Measurements from ENCODE around the gene STX3. TPM values are rescaled to one million over a fixed set of nuclear protein-coding genes. Genes with fewer than 3 reads are reported as not detected.

Gene STX3
- total and polyA plus RNA-seq, 8 donors = 14.5 to 267 (median 61.1) TPM

DNA sequence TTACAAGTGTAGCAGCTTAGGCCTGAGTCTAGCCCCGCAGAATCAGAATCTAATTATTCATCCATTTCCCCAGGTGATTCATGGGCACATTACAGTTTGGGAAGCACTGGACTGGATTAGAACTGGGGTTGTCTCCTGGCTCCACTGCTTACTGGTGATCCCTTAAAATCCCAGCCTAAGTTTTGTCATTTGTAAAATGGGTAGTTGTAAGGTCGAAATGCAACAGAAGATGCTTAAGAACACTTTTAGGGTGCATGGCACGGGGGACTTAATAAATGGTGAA is 1.3 kb downstream of the STX3 start:
- peak overlapping the region; percentile 19 to 97 (median 95) for H3K27ac ChIP-seq
- peaks cover 17 to 72% (median 55%) of the 10 kb centered on the region in 4 donors for H3K4me1 ChIP-seq
- TF ChIP-seq EP300 (IDR thresholded peaks at IDR 0.05) (no peak), POLR2A (IDR thresholded peaks at IDR 0.05) (no peak)
- no peak for DNase-seq
- no peaks in the 10 kb centered on the region for H3K9me3 ChIP-seq
- H3K36me3 ChIP-seq = peaks cover 0 to 5% (median 2%) of the 10 kb centered on the region in 4 donors
- intact Hi-C loops (cut with DNase I; ENCODE audit: low total_unique reads) = loop anchor here (5.0 kb wide), 1 partner anchor 46 kb away; no protein-coding TSS in a partner anchor
- peak overlapping the region; percentile 73 to 89 (median 83) for H3K4me3 ChIP-seq
- H3K27me3 ChIP-seq = no peaks in the 10 kb centered on the region
- 18 to 34% (median 26%) methylated on average over 3 of the region's 3 CpGs for WGBS, 5 donors

DNA sequence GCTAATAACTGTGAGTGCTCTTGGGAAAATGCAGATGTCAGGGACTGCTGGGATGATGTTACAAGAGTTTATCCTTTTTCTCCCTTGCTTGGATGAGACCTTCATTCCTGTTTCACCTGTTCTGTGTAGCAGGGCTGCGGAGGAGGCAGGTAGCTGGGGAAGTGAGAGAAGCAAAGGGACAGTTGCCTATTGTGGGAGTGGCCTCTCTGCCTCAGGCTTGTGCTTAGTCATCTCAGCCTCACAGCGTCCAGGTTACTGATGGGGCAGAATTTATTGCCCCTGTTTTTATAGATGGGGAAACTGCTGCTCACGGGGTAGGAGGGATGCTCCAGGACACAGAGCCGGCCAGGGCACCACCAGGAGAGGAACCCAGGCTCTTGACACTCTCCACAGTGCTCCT is 1.7 kb downstream of the STX3 start:
- Histone ChIP-seq H3K9me3 (no peaks in the 10 kb centered on the region), H3K4me3 (peak overlapping the region; percentile 73 to 89 (median 83)), H3K27ac (peak overlapping the region; percentile 19 to 97 (median 95)), H3K36me3 (peaks cover 0 to 5% (median 2%) of the 10 kb centered on the region in 4 donors), H3K27me3 (no peaks in the 10 kb centered on the region), H3K4me1 (peaks cover 17 to 74% (median 56%) of the 10 kb centered on the region in 4 donors)
- 16 to 36% (median 30%) methylated on average over 4 of the region's 4 CpGs for WGBS, 5 donors
- intact Hi-C loops (cut with DNase I; ENCODE audit: low total_unique reads) = loop anchor here (5.0 kb wide), 1 partner anchor 45 kb away; no protein-coding TSS in a partner anchor
- peak; percentile 60 to 66 for DNase-seq
- no peak for TF ChIP-seq POLR2A (IDR thresholded peaks at IDR 0.05)
- TF ChIP-seq POLR2AphosphoS5 (IDR thresholded peaks at IDR 0.05) = peak in 2 of 3 donors; percentile 20 to 33
- no peak for TF ChIP-seq EP300 (IDR thresholded peaks at IDR 0.05)
- TF ChIP-seq, protein P1, sequence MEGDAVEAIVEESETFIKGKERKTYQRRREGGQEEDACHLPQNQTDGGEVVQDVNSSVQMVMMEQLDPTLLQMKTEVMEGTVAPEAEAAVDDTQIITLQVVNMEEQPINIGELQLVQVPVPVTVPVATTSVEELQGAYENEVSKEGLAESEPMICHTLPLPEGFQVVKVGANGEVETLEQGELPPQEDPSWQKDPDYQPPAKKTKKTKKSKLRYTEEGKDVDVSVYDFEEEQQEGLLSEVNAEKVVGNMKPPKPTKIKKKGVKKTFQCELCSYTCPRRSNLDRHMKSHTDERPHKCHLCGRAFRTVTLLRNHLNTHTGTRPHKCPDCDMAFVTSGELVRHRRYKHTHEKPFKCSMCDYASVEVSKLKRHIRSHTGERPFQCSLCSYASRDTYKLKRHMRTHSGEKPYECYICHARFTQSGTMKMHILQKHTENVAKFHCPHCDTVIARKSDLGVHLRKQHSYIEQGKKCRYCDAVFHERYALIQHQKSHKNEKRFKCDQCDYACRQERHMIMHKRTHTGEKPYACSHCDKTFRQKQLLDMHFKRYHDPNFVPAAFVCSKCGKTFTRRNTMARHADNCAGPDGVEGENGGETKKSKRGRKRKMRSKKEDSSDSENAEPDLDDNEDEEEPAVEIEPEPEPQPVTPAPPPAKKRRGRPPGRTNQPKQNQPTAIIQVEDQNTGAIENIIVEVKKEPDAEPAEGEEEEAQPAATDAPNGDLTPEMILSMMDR (IDR thresholded peaks at IDR 0.05) = no peak

DNA sequence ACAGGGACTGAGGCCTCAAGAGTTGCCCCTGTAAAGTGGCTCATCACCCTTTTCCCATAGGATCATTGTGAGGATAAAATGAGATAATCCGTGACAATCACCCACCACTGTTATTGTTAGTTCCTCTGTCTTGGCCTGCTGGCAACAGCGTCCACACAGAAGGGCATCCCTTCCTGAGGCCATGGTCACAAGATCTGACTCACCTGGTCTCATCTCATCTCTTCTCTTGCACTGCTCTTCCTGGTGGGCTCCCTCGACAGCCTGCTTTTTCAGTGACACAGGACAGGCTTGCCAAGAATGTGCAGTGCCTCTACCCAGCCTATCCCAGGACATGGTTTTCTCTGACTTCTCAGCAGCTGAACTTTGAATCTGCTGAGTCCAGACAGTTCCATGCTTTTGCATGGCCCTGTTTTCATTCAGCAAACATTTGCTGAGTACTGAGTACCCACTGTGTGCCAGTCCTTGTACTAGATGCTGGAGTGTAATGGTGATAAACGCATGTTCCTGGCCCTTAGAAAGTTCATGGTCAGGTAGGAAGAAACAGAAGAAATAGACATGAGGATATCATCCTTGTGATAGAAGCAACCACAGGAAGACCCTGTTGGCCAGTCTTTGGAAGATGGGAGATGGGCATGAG is 3.3 kb downstream of the STX3 start:
- no peak for DNase-seq
- peaks cover 0 to 14% (median 9%) of the 10 kb centered on the region in 4 donors for H3K36me3 ChIP-seq
- H3K9me3 ChIP-seq = no peaks in the 10 kb centered on the region
- no peaks in the 10 kb centered on the region for H3K27me3 ChIP-seq
- no peak overlapping the region for H3K27ac ChIP-seq
- intact Hi-C loops (cut with DNase I; ENCODE audit: low total_unique reads) = loop anchor here (5.0 kb wide), 1 partner anchor 44 kb away; no protein-coding TSS in a partner anchor
- TF ChIP-seq EP300 (IDR thresholded peaks at IDR 0.05) (no peak), POLR2AphosphoS5 (IDR thresholded peaks at IDR 0.05) (no peak)
- TF ChIP-seq, protein P1 (IDR thresholded peaks at IDR 0.05) = no peak
- WGBS, 5 donors = 74 to 84% (median 78%) methylated on average over 4 of the region's 4 CpGs
- no peak overlapping the region for H3K4me3 ChIP-seq
- peaks cover 21 to 76% (median 56%) of the 10 kb centered on the region in 4 donors for H3K4me1 ChIP-seq

DNA sequence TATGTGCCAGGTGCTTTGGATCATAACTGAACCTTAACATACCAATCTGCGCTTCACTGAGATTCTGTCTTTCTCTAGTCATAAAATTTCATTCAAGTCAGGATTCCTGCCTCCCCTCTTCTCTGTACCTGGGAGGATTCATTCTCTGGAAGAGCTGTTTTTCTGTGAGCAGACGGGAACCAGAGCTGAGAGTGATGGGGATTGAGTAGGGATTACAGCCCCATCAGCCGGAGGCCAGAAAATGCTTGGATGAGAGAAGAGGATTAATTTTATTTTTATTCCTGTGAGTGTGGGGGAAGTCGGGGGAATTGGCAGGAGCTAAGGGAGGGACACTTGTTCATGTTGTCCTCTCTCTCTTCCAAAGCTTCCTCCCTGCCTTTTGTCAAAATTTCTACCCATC is 4.7 kb downstream of the STX3 start:
- 58 to 63% (median 60%) methylated on average over 4 of the region's 4 CpGs for WGBS, 5 donors
- no peak for DNase-seq
- intact Hi-C loops (cut with DNase I; ENCODE audit: low total_unique reads) = loop anchor here (5.0 kb wide), 1 partner anchor 42 kb away; no protein-coding TSS in a partner anchor
- H3K4me3 ChIP-seq = no peak overlapping the region
- H3K4me1 ChIP-seq = peaks cover 29 to 74% (median 46%) of the 10 kb centered on the region in 4 donors
- TF ChIP-seq POLR2A (IDR thresholded peaks at IDR 0.05) (no peak), POLR2AphosphoS5 (IDR thresholded peaks at IDR 0.05) (no peak), EP300 (IDR thresholded peaks at IDR 0.05) (no peak)
- TF ChIP-seq, protein P1 (IDR thresholded peaks at IDR 0.05) = no peak
- no peaks in the 10 kb centered on the region for H3K9me3 ChIP-seq
- no peak overlapping the region for H3K27ac ChIP-seq
- H3K27me3 ChIP-seq = no peaks in the 10 kb centered on the region
- H3K36me3 ChIP-seq = peaks cover 0 to 14% (median 9%) of the 10 kb centered on the region in 4 donors

DNA sequence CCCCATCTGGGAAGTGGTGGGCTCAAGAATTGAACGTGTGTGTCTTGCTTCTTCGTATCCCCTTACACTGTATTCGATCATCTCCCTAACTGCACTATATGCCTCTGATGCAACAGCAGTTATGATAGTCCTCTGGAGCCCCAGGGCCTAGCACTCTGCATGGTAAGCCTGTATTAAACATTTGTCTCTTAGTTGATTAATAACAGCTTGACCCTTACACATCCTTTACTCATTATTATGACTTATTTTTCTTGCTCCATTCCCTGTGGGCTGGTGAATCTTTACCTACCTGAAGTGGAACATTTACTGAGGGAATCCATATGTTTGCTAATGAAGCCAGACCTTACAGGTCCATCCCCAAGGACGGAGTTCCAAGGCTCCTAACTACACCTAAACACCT is 5.6 kb downstream of the STX3 start:
- 81 to 90% (median 86%) methylated on average over 4 of the region's 4 CpGs for WGBS, 5 donors

More for the DNA sequence above, 5.6 kb downstream of the STX3 start:
- intact Hi-C loops (cut with DNase I; ENCODE audit: low total_unique reads) = no loop called here
- Histone ChIP-seq H3K4me3 (no peak overlapping the region), H3K36me3 (peaks cover 0 to 14% (median 9%) of the 10 kb centered on the region in 4 donors), H3K27me3 (no peaks in the 10 kb centered on the region), H3K9me3 (no peaks in the 10 kb centered on the region), H3K4me1 (peaks cover 29 to 81% (median 50%) of the 10 kb centered on the region in 4 donors), H3K27ac (no peak overlapping the region)
- TF ChIP-seq POLR2A (IDR thresholded peaks at IDR 0.05) = no peak
- TF ChIP-seq POLR2AphosphoS5 (IDR thresholded peaks at IDR 0.05) = no peak
- TF ChIP-seq EP300 (IDR thresholded peaks at IDR 0.05) = no peak
- TF ChIP-seq, protein P1 (IDR thresholded peaks at IDR 0.05) = no peak
- no peak for DNase-seq

Measured in stomach (tissue), 9 donors.